ENCODE data around the gene PDE4D.

- TF ChIP-seq CTCF (IDR thresholded peaks at IDR 0.05; ENCODE audit: insufficient read depth, low read depth, low read length) (no peak), EZH2 (IDR thresholded peaks at IDR 0.05; ENCODE audit: insufficient read depth, low read length) (no peak)
Measured at GRCh38 chr5:58958701-58959100, 934.8 kb downstream of the PDE4D start.

Measured in astrocyte (in vitro differentiated cells and primary cell).